Osteocyte (in vitro differentiated cells): ENCODE measurements around the gene CYP27B1. TPM values are rescaled to one million over a fixed set of nuclear protein-coding genes. Genes with fewer than 3 reads are reported as not detected.

Source experiments
- DNase-seq: peaks from one replicate; pipeline ENCODE4 v3.0.0; 2021; ENCODE audit warnings: mixed read lengths; ENCODE audit not compliant: unreplicated experiment; ENCODE audit errors: extremely low spot score
- H3K27ac Mint-ChIP-seq: one replicate; pipeline ENCODE4 v1.8.0; 2021; ENCODE audit warnings: mild to moderate bottlenecking, mixed read lengths; ENCODE audit not compliant: unreplicated experiment
- H3K27me3 Mint-ChIP-seq: one replicate; pipeline ENCODE4 v1.8.0; 2021; ENCODE audit warnings: mixed read lengths; ENCODE audit not compliant: unreplicated experiment
- H3K36me3 Mint-ChIP-seq: one replicate; pipeline ENCODE4 v1.8.0; 2021; ENCODE audit warnings: mixed read lengths; ENCODE audit not compliant: unreplicated experiment
- H3K4me1 Mint-ChIP-seq: one replicate; pipeline ENCODE4 v1.8.0; 2021; ENCODE audit warnings: mixed read lengths; ENCODE audit not compliant: unreplicated experiment
- H3K4me3 Mint-ChIP-seq: one replicate; pipeline ENCODE4 v1.8.0; 2021; ENCODE audit warnings: mild to moderate bottlenecking, moderate library complexity, mixed read lengths; ENCODE audit not compliant: unreplicated experiment
- H3K9me3 Mint-ChIP-seq: one replicate; pipeline ENCODE4 v1.8.0; 2021; ENCODE audit warnings: mixed read lengths; ENCODE audit not compliant: unreplicated experiment
- total RNA-seq: library from RNA; stranded (reverse); gene quantifications from 2 replicates; pipeline ENCODE4 v1.2.1, GENCODE V29; 2021
- TF ChIP-seq, protein P1 (sequence below): fragments of 200-600 bp; sonication (generic); IDR thresholded peaks from 2 replicates; pipeline ENCODE4 v1.5.0; 2021; ENCODE audit warnings: antibody characterized with exemption, mild to moderate bottlenecking, moderate library complexity

Gene CYP27B1
- total RNA-seq, 1 donor from 2014 or later, result 1.7 TPM

DNA sequence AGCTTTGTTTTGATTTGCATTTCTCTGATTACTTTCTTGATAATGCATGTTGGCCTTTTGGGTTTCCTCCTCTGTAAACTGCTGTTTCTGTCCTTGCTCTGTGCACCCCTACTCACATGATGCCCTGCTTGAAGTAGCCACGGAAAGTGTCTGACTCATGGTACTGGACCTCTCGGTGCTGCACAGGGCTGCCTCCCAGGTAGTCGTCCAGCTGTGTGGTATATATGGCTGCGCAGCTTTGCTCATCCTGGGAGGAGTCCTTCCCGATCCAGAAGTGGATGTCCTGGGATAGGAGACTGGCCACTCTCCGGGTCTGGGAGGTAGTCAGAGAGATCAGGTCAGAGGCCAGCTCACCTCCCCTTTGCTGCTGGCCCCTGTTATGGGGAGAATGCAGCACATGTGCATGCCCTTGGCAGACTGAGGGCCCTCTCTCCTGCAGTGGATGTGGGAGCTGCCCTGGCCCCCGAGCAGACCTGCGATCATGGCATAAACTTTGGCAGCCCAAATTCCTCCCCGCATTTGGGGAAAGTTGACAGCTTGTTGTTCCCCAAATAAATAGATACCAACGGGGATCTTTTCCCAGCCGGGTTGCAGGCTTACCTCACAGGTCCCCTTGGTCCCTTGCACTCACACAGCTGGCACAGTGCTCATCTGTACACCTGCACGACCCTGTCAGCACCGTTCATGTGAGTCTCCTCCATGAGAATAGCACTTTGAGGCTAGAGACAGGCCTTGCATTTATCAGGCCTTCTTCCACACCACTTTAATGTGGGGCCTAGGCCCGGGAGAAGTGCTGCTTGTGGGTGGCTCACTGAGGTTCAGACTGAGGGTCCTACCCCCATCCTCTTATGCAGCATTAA is 46.5 kb upstream of the CYP27B1 start:
- TF ChIP-seq, protein P1, sequence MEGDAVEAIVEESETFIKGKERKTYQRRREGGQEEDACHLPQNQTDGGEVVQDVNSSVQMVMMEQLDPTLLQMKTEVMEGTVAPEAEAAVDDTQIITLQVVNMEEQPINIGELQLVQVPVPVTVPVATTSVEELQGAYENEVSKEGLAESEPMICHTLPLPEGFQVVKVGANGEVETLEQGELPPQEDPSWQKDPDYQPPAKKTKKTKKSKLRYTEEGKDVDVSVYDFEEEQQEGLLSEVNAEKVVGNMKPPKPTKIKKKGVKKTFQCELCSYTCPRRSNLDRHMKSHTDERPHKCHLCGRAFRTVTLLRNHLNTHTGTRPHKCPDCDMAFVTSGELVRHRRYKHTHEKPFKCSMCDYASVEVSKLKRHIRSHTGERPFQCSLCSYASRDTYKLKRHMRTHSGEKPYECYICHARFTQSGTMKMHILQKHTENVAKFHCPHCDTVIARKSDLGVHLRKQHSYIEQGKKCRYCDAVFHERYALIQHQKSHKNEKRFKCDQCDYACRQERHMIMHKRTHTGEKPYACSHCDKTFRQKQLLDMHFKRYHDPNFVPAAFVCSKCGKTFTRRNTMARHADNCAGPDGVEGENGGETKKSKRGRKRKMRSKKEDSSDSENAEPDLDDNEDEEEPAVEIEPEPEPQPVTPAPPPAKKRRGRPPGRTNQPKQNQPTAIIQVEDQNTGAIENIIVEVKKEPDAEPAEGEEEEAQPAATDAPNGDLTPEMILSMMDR, result no peak
- DNase-seq, result no peak
- H3K9me3 Mint-ChIP-seq, result no peaks in the 10 kb centered on the region

DNA sequence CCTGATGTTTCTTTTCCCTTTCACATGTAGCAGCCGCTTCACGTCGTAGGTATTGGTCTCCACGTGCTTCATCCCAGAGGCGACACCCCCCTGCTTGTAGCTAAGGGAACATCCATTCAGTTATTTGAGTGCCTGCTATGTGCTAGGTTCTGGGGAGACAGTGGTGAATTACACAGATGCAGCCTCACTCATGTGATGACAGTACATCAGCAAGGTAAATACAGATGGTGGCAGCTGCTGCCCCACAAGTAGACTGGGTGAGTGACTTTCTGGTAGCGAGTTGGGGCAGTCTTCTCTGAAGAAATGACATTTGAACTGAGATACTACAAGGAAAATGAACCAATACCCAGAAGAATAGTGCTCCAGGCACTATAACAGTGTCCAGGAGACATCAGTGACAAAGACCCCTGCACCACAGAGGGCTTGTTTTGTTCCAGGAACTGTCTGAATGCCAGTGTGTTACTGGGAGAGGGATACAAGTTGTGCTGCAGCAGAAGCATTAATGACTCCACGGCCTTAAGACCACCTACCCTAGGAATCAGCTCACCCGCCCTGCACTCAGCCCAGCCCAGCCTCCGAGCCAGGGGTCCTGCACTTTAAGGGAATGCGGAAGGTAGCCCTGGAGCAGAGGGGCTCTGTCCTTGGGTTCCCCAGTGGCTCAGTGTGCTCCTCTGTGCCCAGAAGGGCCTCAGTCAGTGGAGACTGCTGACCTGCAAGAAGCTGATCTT is 44.3 kb upstream of the CYP27B1 start:
- Mint-ChIP-seq H3K27me3 (no peaks in the 10 kb centered on the region), H3K27ac (no peak overlapping the region), H3K36me3 (peaks cover 8% of the 10 kb centered on the region), H3K9me3 (no peaks in the 10 kb centered on the region), H3K4me1 (no peaks in the 10 kb centered on the region), H3K4me3 (no peak overlapping the region)
- TF ChIP-seq, protein P1, result no peak
- no peak for DNase-seq

More for the DNA sequence above, 46.5 kb upstream of the CYP27B1 start:
- Mint-ChIP-seq H3K27ac (no peak overlapping the region), H3K27me3 (no peaks in the 10 kb centered on the region), H3K4me1 (no peaks in the 10 kb centered on the region), H3K4me3 (no peak overlapping the region), H3K36me3 (peaks cover 5% of the 10 kb centered on the region)

DNA sequence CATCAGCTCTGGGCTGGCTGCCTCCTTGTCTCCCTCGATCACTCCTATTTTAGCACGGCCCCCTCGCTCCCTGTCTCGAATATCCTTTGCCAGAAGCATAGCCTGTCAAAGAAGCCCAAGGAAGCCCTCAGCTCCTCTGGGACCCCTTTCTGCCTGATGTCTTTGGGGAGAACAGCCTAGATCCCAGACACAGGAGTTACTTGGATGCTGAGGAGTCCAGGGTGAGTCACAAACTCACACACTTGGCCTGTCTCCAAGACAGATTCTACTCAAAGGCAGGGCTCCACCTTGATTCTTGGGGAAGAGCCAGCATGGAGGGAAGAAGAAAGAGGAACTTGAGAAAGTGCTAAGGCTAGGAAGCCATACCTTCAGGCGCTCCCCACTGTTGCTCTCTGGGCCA is 43.6 kb upstream of the CYP27B1 start:
- no peak overlapping the region for H3K27ac Mint-ChIP-seq
- TF ChIP-seq, protein P1, result no peak
- H3K9me3 Mint-ChIP-seq, result no peaks in the 10 kb centered on the region
- H3K4me1 Mint-ChIP-seq, result no peaks in the 10 kb centered on the region
- no peaks in the 10 kb centered on the region for H3K27me3 Mint-ChIP-seq
- H3K36me3 Mint-ChIP-seq, result peaks cover 8% of the 10 kb centered on the region
- no peak overlapping the region for H3K4me3 Mint-ChIP-seq
- no peak for DNase-seq

DNA sequence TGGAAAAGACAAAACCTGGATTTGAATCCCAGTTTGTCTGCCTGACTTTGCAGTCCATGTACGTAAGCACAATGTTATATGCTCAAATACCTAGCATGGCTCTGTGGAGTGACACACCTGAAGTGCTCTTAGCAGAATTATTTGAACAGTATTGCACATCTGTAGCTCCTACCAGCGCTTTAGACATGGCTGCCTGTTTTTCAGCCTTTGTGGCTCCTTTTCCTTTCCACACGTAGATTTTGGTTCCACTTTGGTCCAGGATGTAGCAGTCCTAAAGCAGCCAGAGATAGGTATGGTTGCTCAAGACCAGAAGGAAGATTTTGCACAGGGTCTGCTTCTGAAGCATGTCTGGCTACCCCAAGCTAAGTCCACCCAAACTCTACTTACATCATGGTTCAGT is 42.5 kb upstream of the CYP27B1 start:
- no peak overlapping the region for H3K4me3 Mint-ChIP-seq
- H3K27ac Mint-ChIP-seq, result no peak overlapping the region
- TF ChIP-seq, protein P1, result no peak
- H3K27me3 Mint-ChIP-seq, result no peaks in the 10 kb centered on the region
- no peaks in the 10 kb centered on the region for H3K4me1 Mint-ChIP-seq
- no peaks in the 10 kb centered on the region for H3K9me3 Mint-ChIP-seq
- no peak for DNase-seq
- H3K36me3 Mint-ChIP-seq, result peaks cover 10% of the 10 kb centered on the region

DNA sequence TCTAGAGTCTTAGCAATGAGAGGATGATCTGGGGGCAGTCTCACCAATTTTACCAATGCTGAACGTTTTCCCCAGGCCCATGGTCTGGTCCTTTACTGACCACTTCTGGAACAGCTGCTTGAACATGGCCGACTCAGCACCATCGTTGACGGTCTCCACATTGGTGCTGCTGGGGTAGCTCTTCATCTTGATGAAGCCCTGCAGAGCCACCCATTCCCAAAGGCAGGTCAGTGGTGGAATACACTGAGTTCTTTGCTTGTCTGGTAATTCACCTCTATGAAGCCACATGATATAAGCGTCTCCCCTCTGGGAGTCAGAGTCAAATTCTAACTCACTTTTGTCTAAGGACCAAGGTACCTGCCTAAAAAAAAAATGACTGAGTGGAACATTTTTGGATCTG is 41.5 kb upstream of the CYP27B1 start:
- TF ChIP-seq, protein P1, result no peak
- H3K4me3 Mint-ChIP-seq, result no peak overlapping the region
- H3K4me1 Mint-ChIP-seq, result no peaks in the 10 kb centered on the region
- H3K27ac Mint-ChIP-seq, result no peak overlapping the region
- no peaks in the 10 kb centered on the region for H3K9me3 Mint-ChIP-seq
- H3K27me3 Mint-ChIP-seq, result no peaks in the 10 kb centered on the region
- DNase-seq, result no peak
- H3K36me3 Mint-ChIP-seq, result peaks cover 10% of the 10 kb centered on the region
